Activated naive CD8-positive, alpha-beta T cell (primary cell): ENCODE data around the gene FYB1.
"Not testable (repeated sequence)": the region's sequence is repeated elsewhere in the genome, so short reads cannot be mapped to it uniquely, and the experiment has no call there.

Source experiments
- H3K27ac Mint-ChIP-seq: one replicate; pipeline ENCODE4 v1.8.0; 2021; ENCODE audit warnings: mixed read lengths
- H3K27me3 Mint-ChIP-seq: one replicate; pipeline ENCODE4 v1.8.0; 2021; ENCODE audit warnings: mixed read lengths
- H3K36me3 Mint-ChIP-seq: one replicate; pipeline ENCODE4 v1.8.0; 2021; ENCODE audit warnings: mixed read lengths
- H3K4me1 Mint-ChIP-seq: one replicate; pipeline ENCODE4 v1.8.0; 2021; ENCODE audit warnings: low read depth, mixed read lengths
- H3K4me3 Mint-ChIP-seq: one replicate; pipeline ENCODE4 v1.8.0; 2021; ENCODE audit warnings: mild to moderate bottlenecking, mixed read lengths
- H3K9me3 Mint-ChIP-seq: one replicate; pipeline ENCODE4 v1.8.0; 2021; ENCODE audit warnings: low read depth, mixed read lengths

The FYB1 gene

DNA sequence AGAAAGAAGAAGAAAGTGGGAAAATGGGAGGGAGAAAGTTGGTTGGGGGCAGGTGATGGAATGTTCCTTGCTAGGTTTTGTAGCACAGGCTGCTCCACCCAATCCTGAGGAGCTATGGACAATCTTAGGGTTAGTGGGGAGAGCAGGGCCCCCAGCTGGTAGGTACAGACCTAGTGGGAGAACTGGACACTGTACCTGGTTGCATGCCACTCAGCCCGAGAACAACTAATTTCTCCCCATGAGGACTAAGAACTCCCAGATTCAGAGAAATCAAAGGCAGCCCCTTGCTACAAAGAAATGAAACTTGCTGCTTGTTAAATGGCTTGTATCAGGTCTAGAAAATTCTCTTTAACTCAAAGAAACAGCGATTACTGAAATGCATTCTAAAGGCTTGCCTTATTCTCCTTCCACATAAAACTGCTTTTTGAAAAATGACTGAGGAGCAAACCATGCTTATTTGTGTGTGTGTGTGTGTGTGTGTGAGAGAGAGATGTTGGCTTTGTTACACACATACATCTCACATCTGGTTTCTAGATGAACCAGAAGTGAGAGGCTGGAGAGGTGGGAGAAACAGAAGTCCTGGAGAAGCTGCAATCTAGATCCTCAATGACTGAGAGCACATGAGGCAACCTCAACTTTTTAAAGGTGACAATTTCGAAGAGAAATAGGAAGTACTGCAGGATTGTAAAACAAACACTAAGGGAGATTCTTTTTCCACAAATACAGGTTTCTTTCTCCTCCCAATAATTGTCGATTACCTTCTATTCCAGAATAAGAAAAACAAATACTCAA lies 28.9 kb downstream of the FYB1 start:
- Mint-ChIP-seq H3K27me3 (no peaks in the 10 kb centered on the region), H3K4me3 (peak overlapping the region; percentile 85), H3K9me3 (no peaks in the 10 kb centered on the region), H3K27ac (peak overlapping the region; percentile 98), H3K36me3 (no peaks in the 10 kb centered on the region), H3K4me1 (peaks cover 97% of the 10 kb centered on the region)

DNA sequence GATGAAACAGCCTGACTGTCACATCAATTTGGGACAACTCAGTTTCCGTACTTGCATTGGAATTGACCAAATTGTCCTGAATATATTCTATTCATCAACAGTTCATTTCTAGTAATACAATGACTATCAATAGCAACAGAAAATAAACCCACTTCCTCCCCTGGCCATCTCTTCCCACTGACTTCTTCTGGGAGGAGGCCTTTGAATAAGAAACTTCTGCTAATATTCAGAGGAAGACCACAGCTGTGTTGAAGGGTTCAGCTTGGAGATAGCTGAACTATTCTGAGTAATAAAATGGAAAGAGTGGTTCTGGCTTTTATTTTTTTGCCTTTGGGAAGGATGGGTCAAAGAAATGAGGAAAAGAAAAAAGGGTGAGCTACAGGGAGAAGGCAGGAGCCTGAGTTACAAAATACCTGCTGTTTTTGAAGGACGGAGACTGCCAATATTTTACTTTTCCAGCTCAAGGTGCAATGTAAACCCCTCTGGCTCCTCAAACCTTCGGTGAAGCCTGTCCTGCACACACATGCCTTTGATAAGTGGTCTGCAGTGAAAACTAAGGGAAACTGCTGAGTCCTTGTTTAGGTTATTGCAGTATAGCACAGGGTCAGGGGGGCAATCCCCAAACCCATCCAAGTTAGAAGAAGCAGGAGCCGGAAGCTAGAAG lies 29.9 kb downstream of the FYB1 start:
- H3K4me1 Mint-ChIP-seq: peaks cover 95% of the 10 kb centered on the region
- H3K27me3 Mint-ChIP-seq: no peaks in the 10 kb centered on the region
- H3K4me3 Mint-ChIP-seq: peak overlapping the region; percentile 85
- H3K27ac Mint-ChIP-seq: peak overlapping the region; percentile 98
- no peaks in the 10 kb centered on the region for H3K36me3 Mint-ChIP-seq
- no peaks in the 10 kb centered on the region for H3K9me3 Mint-ChIP-seq

DNA sequence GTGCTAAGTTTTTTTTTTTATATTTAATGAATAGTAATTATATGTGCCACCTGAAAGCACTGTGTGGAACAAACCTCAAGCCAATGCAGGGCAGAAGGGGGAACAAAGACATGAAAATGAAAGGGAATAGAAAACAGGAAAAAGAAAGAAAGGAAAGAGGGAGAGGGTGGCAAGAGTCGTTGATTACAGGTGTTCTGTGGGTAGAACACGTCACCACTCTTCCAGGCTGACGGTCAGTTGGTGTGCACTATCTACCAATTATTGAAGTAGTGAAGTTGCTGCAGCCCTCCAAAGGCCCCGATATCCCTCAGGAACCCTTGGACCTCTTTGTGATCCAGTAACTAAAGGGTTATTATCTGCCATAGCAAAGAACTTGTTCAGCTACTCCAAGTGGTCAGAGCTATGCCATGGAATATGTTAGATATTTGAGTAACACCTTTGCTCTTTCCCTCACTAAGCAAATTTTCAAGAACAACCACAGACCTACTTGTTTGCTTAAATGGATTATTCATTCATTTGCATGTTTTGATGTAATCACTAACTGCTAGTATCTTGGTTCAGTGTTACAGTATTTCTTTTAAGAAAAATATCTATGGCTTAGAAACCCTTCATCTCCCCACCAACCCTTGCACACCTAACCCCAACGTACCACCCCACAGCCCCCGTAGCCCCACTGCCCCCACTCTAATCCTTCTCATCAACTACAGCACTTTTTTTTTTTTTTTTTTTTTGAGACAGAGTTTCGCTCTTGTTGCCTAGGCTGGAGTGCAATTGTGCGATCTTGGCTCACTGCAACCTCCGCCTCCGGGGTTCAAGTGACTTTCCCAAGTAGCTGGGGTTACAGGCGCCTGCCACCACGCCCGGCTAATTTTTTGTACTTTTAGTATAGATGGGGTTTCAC lies 31.3 kb downstream of the FYB1 start:
- H3K4me3 Mint-ChIP-seq: peak overlapping the region; percentile 85
- H3K36me3 Mint-ChIP-seq: no peaks in the 10 kb centered on the region
- H3K27ac Mint-ChIP-seq: peak overlapping the region; percentile 98
- H3K27me3 Mint-ChIP-seq: no peaks in the 10 kb centered on the region
- H3K9me3 Mint-ChIP-seq: no peaks in the 10 kb centered on the region
- H3K4me1 Mint-ChIP-seq: peaks cover 93% of the 10 kb centered on the region

DNA sequence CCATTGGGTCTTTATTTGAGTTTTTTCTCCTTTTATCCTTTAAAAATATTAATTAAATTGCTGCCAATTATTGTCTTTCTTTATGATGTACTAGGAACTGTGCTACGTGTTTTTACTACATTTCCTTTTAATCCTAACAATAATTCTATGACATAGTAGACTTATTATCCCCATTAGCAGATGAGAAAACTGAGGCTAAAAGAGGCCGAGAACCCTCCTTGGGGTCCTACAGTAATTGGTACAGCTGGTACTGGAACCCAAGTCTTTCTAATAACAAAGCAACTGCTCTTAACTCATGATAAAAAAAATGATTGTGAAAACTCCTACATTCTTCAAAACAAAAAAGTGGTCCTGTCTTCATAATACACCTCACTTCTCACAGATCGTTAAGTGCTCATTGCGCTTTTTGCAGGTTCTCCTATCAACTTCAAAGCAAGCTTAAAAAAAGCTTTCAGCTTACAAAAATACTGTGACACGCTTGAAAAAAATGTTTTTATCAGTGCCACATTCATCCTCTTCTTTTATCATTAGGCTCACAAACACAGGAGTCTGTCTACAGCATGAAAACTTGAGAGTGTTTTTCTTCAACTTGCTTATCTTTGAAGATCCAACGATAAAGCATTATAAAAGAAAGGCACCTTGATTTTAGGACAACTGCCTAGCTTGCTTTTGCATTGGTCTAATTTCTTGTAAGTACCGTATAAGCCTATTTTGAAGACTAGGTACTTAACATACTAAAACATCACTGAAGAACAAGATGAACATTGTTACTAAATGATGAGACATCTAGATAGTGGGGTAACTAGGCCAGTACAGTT lies 32.4 kb downstream of the FYB1 start:
- H3K4me1 Mint-ChIP-seq: peaks cover 92% of the 10 kb centered on the region
- peak overlapping the region; percentile 98 for H3K27ac Mint-ChIP-seq
- H3K36me3 Mint-ChIP-seq: no peaks in the 10 kb centered on the region

GRCh38 chr5:39186289-39186688 lies 33.1 kb downstream of the FYB1 start:
- peaks cover 92% of the 10 kb centered on the region for H3K4me1 Mint-ChIP-seq
- no peaks in the 10 kb centered on the region for H3K27me3 Mint-ChIP-seq
- peak overlapping the region; percentile 98 for H3K27ac Mint-ChIP-seq
- H3K4me3 Mint-ChIP-seq: peak overlapping the region; percentile 85
- H3K9me3 Mint-ChIP-seq: no peaks in the 10 kb centered on the region
- H3K36me3 Mint-ChIP-seq: peaks cover 4% of the 10 kb centered on the region

More for the DNA sequence above, 32.4 kb downstream of the FYB1 start:
- no peaks in the 10 kb centered on the region for H3K27me3 Mint-ChIP-seq
- no peaks in the 10 kb centered on the region for H3K9me3 Mint-ChIP-seq
- peak overlapping the region; percentile 85 for H3K4me3 Mint-ChIP-seq

DNA sequence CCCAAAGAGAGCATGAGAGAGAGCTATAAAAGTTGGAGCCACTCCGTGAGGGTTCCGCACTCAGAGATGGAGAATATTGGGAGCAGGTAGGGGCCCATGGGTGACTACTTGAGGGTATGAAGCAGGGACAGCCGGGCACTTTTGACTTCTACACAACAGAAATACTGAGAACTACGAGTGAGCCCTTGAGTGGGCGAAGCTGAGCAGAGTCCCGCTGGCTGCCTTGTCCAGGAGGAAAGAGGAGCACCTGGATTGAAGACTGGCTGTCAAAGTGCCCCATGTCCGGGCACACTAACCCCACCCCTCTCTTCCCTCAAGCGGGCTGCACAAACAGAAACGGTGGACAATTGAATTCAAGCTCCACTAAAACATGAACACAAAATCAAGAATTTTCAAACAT lies 33.6 kb downstream of the FYB1 start:
- no peaks in the 10 kb centered on the region for H3K9me3 Mint-ChIP-seq
- H3K27ac Mint-ChIP-seq: peak overlapping the region; percentile 98
- no peaks in the 10 kb centered on the region for H3K27me3 Mint-ChIP-seq
- peaks cover 4% of the 10 kb centered on the region for H3K36me3 Mint-ChIP-seq
- H3K4me3 Mint-ChIP-seq: peak overlapping the region; percentile 85
- H3K4me1 Mint-ChIP-seq: peaks cover 92% of the 10 kb centered on the region

GRCh38 chr5:39179561-39179960 lies 39.8 kb downstream of the FYB1 start:
- Mint-ChIP-seq H3K27ac (peak overlapping the region; percentile 91), H3K4me1 (peaks cover 94% of the 10 kb centered on the region), H3K4me3 (peak overlapping the region; percentile 84)
- H3K9me3 Mint-ChIP-seq, H3K36me3 Mint-ChIP-seq, H3K27me3 Mint-ChIP-seq: not testable (repeated sequence)

DNA sequence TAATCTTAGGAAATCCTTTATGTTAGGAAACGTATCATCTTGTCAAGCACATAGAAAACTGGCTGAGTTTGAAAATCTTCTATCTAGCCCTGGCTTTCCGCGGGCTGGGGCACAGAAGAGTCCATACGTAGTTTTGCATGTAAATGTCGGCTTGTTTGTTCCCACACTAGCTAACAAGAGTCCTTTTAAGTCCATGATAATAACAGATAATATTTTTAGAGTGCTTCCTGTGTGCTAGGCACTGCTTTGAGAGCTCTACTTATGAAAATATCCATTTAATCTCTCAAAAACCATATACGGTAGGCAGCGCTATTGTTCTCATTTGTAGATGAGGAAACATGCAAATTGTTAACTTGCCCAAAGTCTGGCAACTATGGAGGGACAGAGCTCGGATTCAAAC lies 40.5 kb downstream of the FYB1 start:
- Mint-ChIP-seq H3K27me3 (no peaks in the 10 kb centered on the region), H3K9me3 (no peaks in the 10 kb centered on the region), H3K4me1 (peaks cover 96% of the 10 kb centered on the region), H3K27ac (peak overlapping the region; percentile 91), H3K36me3 (peaks cover 6% of the 10 kb centered on the region), H3K4me3 (peak overlapping the region; percentile 84)

DNA sequence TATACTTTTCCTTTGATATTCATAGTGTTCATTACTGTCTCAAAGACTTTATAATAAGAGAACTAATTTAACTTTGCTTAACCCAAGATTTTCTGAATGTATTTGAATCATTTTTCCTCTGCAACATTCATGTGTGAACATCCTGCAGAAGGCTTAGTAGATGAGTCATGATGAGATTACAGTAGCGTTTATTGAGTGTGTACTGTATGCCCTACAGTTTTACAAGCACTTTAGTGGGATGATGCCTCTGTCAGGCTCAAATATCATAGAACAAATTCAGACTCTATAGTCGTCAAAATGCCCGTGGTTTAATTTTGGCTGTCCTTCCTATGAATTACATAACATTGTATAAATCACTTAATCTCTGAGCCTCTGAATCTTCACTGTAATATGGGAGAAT lies 41.2 kb downstream of the FYB1 start:
- Mint-ChIP-seq H3K27me3 (no peaks in the 10 kb centered on the region), H3K27ac (peak overlapping the region; percentile 91)

GRCh38 chr5:39177631-39177964 lies 41.8 kb downstream of the FYB1 start:
- Mint-ChIP-seq H3K36me3 (peaks cover 11% of the 10 kb centered on the region), H3K27ac (peak overlapping the region; percentile 91), H3K27me3 (no peaks in the 10 kb centered on the region), H3K9me3 (no peaks in the 10 kb centered on the region), H3K4me3 (peak overlapping the region; percentile 84), H3K4me1 (peaks cover 96% of the 10 kb centered on the region)

More for the DNA sequence above, 41.2 kb downstream of the FYB1 start:
- peak overlapping the region; percentile 84 for H3K4me3 Mint-ChIP-seq
- H3K36me3 Mint-ChIP-seq: peaks cover 8% of the 10 kb centered on the region
- no peaks in the 10 kb centered on the region for H3K9me3 Mint-ChIP-seq
- H3K4me1 Mint-ChIP-seq: peaks cover 96% of the 10 kb centered on the region

DNA sequence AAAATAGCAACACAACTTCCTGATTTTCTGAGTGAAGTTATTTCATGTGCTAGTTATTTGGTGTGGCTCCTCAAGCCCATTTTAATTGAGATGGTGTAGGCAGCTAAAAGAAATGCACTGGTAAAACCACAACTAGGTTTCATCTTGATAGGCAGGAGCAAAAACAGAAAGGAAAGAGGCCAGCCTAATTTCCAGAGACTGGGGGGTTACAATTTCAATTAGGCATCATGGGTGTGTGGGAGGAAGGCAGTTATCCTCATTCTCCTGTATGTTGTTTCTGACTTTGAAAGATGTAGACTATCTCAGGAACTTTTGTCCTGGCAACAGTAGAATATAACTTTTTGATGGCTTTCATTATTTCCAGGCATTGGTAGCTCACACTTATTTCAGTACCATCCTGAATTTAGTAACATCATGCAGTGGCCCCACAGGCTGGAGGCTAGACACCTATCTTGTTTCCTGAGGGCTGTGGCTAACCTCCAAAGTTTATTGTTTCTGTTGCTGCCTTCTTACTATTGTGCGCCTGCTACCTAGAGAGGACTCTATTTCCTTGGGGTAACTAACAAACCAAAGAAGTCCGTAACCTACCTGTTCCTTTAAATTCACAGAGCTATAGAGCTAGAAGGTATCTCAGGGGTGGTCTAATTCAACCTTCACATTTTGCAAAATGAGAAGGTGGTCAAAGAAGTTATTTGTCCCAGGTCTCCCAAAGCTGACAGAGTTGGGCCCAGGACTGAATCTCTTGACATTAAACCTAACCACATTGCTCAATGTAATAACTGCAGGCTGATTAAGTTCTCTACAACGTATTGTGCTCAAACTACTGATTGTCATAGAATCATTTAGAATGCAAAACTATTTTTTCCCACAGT lies 42.4 kb downstream of the FYB1 start:
- Mint-ChIP-seq H3K9me3 (no peaks in the 10 kb centered on the region), H3K36me3 (peaks cover 11% of the 10 kb centered on the region), H3K27ac (peak overlapping the region; percentile 91), H3K4me3 (peak overlapping the region; percentile 84), H3K4me1 (peaks cover 95% of the 10 kb centered on the region), H3K27me3 (no peaks in the 10 kb centered on the region)

DNA sequence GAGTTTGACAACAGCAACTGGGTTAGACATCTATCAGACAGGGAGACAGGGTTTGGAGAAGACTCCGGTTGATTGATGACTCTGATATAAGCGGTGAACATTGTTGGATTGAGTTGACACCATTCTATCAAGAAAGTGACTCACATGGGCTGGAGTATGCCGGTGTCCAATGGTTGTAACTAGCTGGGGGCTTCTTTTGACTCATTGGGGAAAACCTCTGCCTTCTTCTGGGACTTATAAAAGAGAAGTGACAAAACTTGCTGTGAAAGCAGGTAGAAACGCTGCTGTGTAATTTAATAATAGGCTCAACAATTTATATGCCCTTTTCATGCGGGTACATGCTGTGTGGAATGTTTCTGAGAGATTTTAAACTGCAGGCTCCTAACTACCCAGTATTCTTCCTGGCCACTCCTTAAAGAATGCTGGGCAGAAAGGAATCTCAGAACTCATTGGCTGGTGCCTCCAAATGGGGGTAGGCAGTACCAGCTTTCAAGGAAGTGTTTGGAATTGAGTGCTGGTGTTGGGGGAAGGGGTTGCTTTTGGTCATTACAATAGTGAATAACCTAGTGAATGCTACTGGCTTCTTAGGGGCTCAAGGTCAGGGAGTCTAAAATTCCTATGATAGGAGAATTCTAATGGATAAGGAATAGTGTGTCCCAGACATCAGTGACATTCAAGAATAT lies 43.9 kb downstream of the FYB1 start:
- H3K9me3 Mint-ChIP-seq: no peaks in the 10 kb centered on the region
- no peaks in the 10 kb centered on the region for H3K27me3 Mint-ChIP-seq
- H3K27ac Mint-ChIP-seq: peak overlapping the region; percentile 91
- peak overlapping the region; percentile 74 for H3K4me3 Mint-ChIP-seq
- H3K4me1 Mint-ChIP-seq: peaks cover 94% of the 10 kb centered on the region
- peaks cover 8% of the 10 kb centered on the region for H3K36me3 Mint-ChIP-seq

DNA sequence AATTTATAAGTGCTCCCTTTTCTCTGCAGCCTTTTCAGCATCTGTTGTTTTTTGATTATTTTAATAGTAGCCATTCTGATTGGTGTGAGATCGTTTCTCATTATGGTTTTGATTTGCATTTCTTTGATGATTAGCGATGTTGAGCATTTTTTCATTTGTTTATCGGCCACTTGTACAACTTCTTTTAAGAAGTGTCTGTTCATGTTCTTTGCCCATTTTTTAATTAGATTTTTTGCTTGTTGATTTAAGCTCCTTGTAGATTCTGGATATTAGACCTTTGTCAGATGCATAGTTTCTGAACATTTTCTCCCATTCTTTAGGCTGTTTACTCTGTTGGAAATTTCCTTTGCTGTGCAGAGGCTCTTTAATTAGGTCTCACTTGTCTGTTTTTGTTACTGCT lies 46.3 kb downstream of the FYB1 start:
- peaks cover 10% of the 10 kb centered on the region for H3K36me3 Mint-ChIP-seq
- peak overlapping the region; percentile 3 for H3K4me3 Mint-ChIP-seq
- no peaks in the 10 kb centered on the region for H3K9me3 Mint-ChIP-seq
- H3K4me1 Mint-ChIP-seq: peaks cover 94% of the 10 kb centered on the region
- peak overlapping the region; percentile 91 for H3K27ac Mint-ChIP-seq
- H3K27me3 Mint-ChIP-seq: no peaks in the 10 kb centered on the region
